ENCODE measurements around the gene PLEKHG3. TPM values are rescaled to one million over a fixed set of nuclear protein-coding genes. Genes with fewer than 3 reads are reported as not detected.

The PLEKHG3 gene
- total and polyA plus RNA-seq, 2 experiments from 2014 or later, result 23.0 to 83.1 TPM

DNA sequence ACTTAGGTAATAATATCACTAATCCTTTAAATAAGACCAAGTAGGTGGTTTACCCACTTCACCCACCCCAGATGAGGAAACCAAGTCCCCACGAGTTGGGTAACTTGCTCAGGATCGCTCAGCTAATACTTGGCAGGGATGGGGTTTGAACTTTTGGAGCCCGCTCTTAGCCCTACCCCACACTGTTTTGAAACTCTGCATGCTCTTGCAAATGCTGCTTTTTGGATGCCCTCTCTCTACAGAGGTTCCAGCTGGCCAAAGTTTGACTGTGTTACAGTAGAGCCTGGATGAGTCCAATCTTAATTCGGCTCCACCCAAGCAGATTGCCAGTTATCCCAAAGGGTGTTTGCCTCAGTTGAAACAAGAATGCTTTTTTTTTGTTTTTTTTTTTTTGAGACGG lies 6.8 kb downstream of the PLEKHG3 start:
- Histone ChIP-seq H3K36me3 (ENCODE audit: insufficient read depth) (peaks cover 11% of the 10 kb centered on the region), H3F3A (replicated peaks; ENCODE audit: low read depth) (peaks cover 27% of the 10 kb centered on the region), H3K4me3 (no peak overlapping the region), H3K4me2 (no peak overlapping the region), H3K27ac (ENCODE audit: low read depth) (no peak overlapping the region), H3K79me2 (replicated peaks; ENCODE audit: insufficient read depth) (peaks cover 92% of the 10 kb centered on the region), H3K27me3 (ENCODE audit: insufficient read depth) (peaks cover 11% of the 10 kb centered on the region; the same call in 1 of the 2 replicates), H3K9me2 (ENCODE audit: insufficient read depth) (no peaks in the 10 kb centered on the region), H4K20me1 (replicated peaks; ENCODE audit: insufficient read depth) (peaks cover 49% of the 10 kb centered on the region), H2AFZ (no peak overlapping the region), H3K4me1 (ENCODE audit: insufficient read depth) (peaks cover 65% of the 10 kb centered on the region)
- Mint-ChIP-seq H3K4me1 (peaks cover 71% of the 10 kb centered on the region), H3K27me3 (ENCODE audit: insufficient read depth, low read depth, poor library complexity) (peaks cover 15% of the 10 kb centered on the region), H3K9me3 (peaks cover 31% of the 10 kb centered on the region), H3K27ac (no peak overlapping the region), H3K4me3 (no peak overlapping the region), H3K36me3 (ENCODE audit: low read depth) (peaks cover 64% of the 10 kb centered on the region)
- no peak for TF ChIP-seq ZNF331 (CRISPR knock-in tag; IDR thresholded peaks at IDR 0.05; ENCODE audit: low read depth)
- no peak for TF ChIP-seq NANOG (IDR thresholded peaks at IDR 0.05; ENCODE audit: borderline replicate concordance)
- no peak for TF ChIP-seq CTCF (conservative IDR thresholded peaks at IDR 0.05; ENCODE audit: low read depth in 2 of 2)
- TF ChIP-seq ZNF114 (CRISPR knock-in tag; IDR thresholded peaks at IDR 0.05), result no peak
- ATAC-seq, result no peak
- no peak for DNase-seq (ENCODE audit: low spot score)

GRCh38 chr14:64713677-64714076 lies 9.5 kb downstream of the PLEKHG3 start:
- peaks cover 89% of the 10 kb centered on the region for H3K79me2 ChIP-seq (replicated peaks; ENCODE audit: insufficient read depth)
- no peak for ATAC-seq
- Mint-ChIP-seq H3K4me3 (no peak overlapping the region), H3K36me3 (ENCODE audit: low read depth) (peaks cover 72% of the 10 kb centered on the region), H3K27me3 (ENCODE audit: insufficient read depth, low read depth, poor library complexity) (peaks cover 26% of the 10 kb centered on the region), H3K27ac (no peak overlapping the region), H3K9me3 (peaks cover 31% of the 10 kb centered on the region), H3K4me1 (peaks cover 71% of the 10 kb centered on the region)
- H3F3A ChIP-seq (replicated peaks; ENCODE audit: low read depth), result peaks cover 29% of the 10 kb centered on the region
- H3K4me3 ChIP-seq, result no peak overlapping the region
- H3K9me2 ChIP-seq (ENCODE audit: insufficient read depth), result no peaks in the 10 kb centered on the region
- peaks cover 11% of the 10 kb centered on the region; the same call in 1 of the 2 replicates for H3K27me3 ChIP-seq (ENCODE audit: insufficient read depth)
- H3K36me3 ChIP-seq (ENCODE audit: insufficient read depth), result peaks cover 15% of the 10 kb centered on the region
- no peak overlapping the region for H2AFZ ChIP-seq
- peaks cover 56% of the 10 kb centered on the region for H4K20me1 ChIP-seq (replicated peaks; ENCODE audit: insufficient read depth)
- H3K4me2 ChIP-seq, result no peak overlapping the region
- H3K27ac ChIP-seq (ENCODE audit: low read depth), result no peak overlapping the region
- H3K4me1 ChIP-seq (ENCODE audit: insufficient read depth), result peaks cover 67% of the 10 kb centered on the region
- no peak for DNase-seq (ENCODE audit: low spot score)
- no peak for TF ChIP-seq CTCF (conservative IDR thresholded peaks at IDR 0.05; ENCODE audit: low read depth in 2 of 2)
- no peak for TF ChIP-seq POLR2AphosphoS5 (IDR thresholded peaks at IDR 0.05; ENCODE audit: low read depth)
- TF ChIP-seq EZH2phosphoT487 (IDR thresholded peaks at IDR 0.05; ENCODE audit: unreplicated experiment), result no peak
- no peak for TF ChIP-seq NANOG (IDR thresholded peaks at IDR 0.05; ENCODE audit: borderline replicate concordance)
- TF ChIP-seq, protein P1, sequence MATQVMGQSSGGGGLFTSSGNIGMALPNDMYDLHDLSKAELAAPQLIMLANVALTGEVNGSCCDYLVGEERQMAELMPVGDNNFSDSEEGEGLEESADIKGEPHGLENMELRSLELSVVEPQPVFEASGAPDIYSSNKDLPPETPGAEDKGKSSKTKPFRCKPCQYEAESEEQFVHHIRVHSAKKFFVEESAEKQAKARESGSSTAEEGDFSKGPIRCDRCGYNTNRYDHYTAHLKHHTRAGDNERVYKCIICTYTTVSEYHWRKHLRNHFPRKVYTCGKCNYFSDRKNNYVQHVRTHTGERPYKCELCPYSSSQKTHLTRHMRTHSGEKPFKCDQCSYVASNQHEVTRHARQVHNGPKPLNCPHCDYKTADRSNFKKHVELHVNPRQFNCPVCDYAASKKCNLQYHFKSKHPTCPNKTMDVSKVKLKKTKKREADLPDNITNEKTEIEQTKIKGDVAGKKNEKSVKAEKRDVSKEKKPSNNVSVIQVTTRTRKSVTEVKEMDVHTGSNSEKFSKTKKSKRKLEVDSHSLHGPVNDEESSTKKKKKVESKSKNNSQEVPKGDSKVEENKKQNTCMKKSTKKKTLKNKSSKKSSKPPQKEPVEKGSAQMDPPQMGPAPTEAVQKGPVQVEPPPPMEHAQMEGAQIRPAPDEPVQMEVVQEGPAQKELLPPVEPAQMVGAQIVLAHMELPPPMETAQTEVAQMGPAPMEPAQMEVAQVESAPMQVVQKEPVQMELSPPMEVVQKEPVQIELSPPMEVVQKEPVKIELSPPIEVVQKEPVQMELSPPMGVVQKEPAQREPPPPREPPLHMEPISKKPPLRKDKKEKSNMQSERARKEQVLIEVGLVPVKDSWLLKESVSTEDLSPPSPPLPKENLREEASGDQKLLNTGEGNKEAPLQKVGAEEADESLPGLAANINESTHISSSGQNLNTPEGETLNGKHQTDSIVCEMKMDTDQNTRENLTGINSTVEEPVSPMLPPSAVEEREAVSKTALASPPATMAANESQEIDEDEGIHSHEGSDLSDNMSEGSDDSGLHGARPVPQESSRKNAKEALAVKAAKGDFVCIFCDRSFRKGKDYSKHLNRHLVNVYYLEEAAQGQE (IDR thresholded peaks at IDR 0.05; ENCODE audit: unreplicated experiment), result no peak
